NCI-H526 treated with DMSO at 0.1 percent for 48 hours (cell line): Measurements from ENCODE around the gene THRB.
"Not testable (repeated sequence)": the region's sequence is repeated elsewhere in the genome, so short reads cannot be mapped to it uniquely, and the experiment has no call there.

Experiments
- DNase-seq: peaks from one replicate; lab custom pipeline; 2025; lab: John Stamatoyannopoulos, UW

Gene THRB

DNA sequence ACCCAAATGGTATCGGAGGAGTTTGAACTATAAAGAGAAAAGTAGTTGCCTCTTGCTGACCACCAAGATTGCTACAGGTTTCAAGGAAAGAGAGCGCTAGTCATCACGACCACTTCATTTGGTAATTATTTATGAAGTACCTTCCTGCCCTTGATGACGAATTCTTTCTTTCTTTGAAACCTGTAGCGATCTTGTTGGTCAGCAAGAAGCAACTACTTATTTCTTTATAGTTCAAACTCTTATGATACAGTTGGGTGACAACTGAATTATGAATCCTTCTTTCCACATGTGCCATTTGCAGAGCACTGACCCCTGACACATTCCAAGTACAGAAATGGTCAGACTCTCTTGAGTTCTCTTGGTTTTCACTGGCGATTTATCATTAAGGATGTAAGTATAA, 46.8 kb downstream of the THRB start:
- no peak for DNase-seq

DNA sequence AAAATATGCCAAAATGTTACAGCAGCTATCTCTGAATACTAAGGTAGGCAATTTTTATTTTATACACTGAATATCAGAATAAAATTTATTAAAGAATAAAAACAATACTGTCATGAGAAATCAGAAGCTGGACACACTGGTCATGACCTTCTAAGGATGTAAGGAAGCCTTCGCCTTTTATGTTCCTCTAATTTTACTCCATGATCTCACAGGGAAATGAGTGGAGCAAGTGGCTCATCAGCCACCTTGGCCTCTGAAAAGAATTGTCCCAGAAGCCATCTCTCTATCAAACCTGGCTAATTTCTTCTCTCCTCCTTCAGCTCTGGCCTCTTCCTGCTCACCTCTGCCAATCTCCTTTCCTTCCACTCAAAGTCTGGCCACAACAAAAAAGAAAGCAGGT, 48.6 kb downstream of the THRB start:
- no peak for DNase-seq

DNA sequence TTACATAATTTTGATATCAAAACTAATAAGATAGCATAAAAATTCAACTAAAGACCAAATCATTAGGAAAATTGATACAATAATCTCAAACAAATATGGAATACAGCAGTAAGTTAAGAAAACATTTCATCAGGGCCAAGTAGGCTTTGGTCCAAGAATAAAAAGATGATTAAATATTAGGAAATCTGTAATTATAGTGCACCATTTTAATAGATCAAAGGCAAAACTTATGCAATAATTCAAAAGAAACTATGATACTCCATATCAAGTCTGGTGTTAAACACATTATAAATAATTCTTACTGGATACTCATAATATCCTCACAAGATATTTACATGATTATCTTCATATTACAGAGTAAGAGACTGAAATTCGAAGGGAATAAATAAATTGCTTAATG, 51.2 kb downstream of the THRB start:
- no peak for DNase-seq

GRCh38 chr3:24440760-24441464, 53.7 kb downstream of the THRB start:
- no peak for DNase-seq

GRCh38 chr3:24439021-24439420, 55.6 kb downstream of the THRB start:
- no peak for DNase-seq

GRCh38 chr3:24437326-24437725, 57.3 kb downstream of the THRB start:
- DNase-seq: no peak

GRCh38 chr3:24435584-24435983, 59.1 kb downstream of the THRB start:
- no peak for DNase-seq

DNA sequence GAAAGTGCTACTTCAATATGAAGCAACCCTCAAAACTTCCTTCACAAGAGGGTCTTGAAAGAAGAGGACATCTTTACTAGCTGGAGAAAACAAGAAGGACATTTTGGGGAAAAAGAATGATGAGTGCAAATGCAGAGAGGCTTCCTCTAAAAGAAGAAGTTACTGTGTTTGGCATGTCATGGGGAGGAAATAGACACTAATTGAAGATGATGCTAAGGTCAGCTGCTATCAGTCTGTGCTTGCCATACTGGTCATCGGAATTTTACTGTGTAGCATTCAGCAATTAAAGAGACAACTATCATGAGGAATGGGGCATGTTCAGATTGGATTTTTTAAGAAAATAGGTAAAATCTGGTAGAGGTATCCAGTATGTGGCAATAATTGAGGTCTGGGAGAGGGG, 60.0 kb downstream of the THRB start:
- no peak for DNase-seq

GRCh38 chr3:24433838-24434591, 60.6 kb downstream of the THRB start:
- DNase-seq: no peak

GRCh38 chr3:24432989-24433388, 61.7 kb downstream of the THRB start:
- DNase-seq: no peak

DNA sequence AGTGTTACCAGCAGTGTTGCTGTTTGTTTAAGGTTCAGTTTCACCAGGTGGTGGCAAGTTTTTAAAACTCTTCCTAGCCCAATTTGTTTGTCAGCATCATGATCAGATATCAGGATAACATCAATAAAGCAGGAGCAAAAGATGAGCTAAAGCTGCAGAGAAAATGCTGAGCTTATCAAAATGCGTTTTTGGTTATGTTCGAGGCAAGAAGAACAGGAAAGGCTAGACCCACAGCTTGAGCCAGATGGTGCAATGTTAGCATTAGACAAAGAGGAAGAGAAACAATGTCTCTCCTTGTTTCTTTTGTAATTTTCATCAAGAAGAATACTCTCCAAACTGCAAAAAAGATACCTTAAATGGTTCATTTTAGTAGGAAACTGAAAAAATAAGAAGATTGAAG, 66.2 kb downstream of the THRB start:
- no peak for DNase-seq

DNA sequence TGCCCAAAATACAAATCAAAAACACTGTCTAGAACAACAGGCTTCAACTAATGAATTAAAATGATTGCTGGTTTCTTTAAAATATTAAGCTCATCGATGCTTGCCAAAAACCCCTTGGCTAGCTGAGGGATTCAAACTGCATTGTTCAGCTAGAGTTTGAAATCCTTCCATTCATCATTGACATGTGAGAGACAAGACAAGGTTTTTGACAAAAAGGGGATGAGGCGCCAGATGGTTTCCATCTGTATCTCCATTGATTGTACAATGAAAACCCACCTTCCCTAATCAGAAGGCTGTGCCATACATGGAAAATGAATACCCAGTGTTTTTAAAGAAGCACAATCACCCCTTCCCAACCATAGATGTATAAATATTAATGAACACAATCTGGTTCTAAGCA, 67.8 kb downstream of the THRB start:
- DNase-seq: no peak

DNA sequence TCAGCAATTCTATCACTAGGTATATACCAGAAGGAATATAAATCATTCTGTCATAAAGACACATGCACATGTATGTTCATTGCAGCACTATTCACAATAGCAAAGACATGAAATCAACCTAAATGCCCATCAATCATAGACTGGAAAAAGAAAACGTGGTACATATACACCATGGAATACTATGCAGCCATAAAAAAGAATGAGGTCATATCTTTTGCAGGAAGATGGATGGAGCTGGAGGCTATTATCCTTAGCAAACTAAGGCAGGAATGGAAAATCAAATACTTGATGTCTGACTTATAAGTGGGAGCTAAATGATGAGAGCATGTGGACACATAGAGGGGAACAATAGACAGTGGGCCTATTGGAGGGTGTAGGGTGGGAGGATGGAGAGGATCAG, 73.8 kb downstream of the THRB start:
- DNase-seq: not testable (repeated sequence)

DNA sequence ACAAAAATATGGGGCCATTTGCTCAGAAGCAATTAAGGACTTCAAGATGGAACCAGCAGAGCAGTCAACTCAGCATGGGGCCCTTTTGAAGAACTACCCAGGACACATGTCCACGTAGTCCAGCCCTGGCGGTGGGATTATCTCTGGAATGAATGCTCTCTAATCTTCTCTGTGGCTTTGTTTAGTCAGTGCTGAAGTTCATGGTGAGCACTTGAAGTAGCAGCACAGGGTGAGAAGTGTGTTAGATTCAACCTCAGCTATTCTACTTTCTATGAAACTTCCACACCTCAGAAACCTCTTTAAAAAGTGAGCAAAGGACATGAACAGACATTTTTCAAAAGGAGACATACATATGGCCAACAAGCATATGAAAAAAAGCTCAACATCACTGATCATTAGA, 74.4 kb downstream of the THRB start:
- no peak for DNase-seq

GRCh38 chr3:24419067-24419791, 75.4 kb downstream of the THRB start:
- DNase-seq: no peak

GRCh38 chr3:24417730-24418129, 76.9 kb downstream of the THRB start:
- DNase-seq: no peak

DNA sequence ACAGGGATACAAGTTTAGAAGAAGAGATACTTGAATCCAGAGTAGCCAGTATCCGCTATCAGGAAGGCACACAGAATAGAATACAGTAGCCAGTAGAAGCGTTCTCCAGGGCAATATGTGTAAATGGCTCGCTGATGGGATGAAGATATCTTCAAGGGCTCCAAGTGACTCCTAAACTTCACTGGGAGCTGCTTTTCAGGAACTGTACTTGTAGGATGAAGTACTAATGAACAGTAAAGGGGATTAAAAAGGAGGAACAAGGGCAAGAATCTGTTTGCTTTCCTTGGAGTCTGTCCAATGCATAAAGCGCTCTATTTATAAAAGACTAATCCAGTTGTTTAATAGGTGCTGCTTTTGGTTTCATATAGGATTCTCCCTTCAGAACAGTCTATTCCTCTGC, 78.4 kb downstream of the THRB start:
- no peak for DNase-seq

GRCh38 chr3:24415824-24416223, 78.8 kb downstream of the THRB start:
- no peak for DNase-seq

DNA sequence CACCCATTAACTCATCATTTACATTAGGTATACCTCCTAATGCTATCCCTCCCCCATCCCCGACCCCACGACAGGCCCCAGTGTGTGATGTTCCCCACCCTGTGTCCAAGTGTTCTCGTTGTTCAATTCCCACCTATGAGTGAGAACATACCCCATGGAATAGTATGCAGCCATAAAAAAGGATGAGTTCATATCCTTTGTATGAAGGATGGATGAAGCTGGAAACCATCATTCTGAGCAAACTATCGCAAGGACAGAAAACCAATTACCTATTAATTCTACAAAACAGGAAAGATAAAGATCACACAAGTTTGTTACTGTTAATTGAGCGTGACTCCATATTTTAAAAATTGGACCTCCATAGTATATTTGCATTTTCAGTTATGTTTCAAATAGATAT, 81.0 kb downstream of the THRB start:
- DNase-seq: not testable (repeated sequence)

DNA sequence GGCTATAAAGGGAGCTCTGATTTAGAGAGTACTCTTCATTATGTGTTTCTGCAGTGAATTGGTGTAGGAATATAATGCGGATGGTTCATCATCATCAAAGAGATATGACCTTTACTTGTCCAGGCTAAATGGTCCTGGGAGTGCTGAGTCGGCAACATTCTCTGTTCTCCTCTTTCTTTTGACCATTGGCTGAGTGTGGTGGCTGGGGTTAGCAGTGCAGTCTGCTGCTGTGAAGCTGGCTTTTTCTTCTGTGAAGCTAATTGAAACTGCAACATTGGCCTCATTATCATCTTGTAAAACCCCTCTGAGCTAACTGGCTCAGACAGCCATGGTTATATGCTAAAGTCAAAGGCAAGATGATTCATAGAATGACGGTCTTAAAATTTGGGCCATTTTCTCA, 83.8 kb downstream of the THRB start:
- no peak for DNase-seq

DNA sequence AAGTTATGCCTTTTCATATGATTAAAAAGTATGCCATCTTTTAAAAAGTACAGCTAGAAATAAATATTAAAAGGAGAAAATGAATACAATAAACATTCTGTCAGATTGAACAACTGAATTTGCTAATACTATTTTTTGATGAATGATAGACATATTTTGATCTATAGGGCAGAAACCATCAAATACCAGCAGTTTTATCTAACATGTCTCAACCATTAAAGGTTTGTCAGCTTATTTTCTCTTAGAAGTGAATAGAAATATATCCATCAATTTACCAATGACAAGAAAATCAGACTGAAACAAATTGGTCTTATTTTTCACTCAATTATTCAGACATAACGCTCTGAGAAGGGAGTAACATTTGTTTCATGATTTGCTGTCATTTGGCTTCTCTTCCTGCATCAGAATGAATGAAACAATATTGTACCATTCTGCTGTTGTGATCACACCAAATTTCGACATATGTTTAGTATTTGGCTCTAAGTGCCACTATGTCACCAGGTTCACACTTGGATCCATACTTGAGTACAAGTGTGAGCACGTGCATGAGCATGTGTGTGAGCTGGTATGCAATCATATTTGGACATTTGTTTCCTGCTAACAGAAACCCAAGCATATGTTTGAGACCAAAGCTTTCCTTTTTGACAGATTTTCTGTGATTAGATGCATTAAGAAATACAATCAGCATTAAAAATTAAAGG, 86.5 kb downstream of the THRB start:
- no peak for DNase-seq

DNA sequence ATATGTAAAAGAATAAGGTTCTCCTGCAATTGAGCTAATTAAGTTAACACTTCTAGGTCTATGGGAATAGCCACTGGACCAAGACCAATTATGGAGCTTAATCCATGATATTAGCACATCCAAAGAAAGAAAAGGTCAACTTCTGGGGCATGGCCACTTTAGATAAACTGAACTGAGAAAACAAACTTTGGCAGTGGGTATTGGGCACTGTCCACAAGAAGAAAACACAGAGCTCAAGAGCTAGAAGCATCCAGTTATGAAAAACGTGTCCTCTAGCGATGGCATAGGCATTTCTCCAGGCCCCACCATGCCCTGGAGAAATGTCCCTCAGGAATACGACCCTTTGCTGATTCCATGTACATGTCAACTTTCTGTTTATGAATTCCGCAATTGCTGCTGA, 87.8 kb downstream of the THRB start:
- no peak for DNase-seq

GRCh38 chr3:24405057-24405456, 89.6 kb downstream of the THRB start:
- no peak for DNase-seq
